Stimulated activated CD8-positive, alpha-beta memory T cell treated with anti-CD3 and anti-CD28 coated beads, Interleukin-12 subunit alpha, Interleukin-12 subunit beta, amount 100 ng/mL, for 24 hours (primary cell): ENCODE data around the gene DCBLD1.

Source experiments
- DNase-seq: peaks from one replicate; pipeline ENCODE4 v3.0.0-alpha.2; 2020; ENCODE audit errors: extremely low read depth

Gene DCBLD1

DNA sequence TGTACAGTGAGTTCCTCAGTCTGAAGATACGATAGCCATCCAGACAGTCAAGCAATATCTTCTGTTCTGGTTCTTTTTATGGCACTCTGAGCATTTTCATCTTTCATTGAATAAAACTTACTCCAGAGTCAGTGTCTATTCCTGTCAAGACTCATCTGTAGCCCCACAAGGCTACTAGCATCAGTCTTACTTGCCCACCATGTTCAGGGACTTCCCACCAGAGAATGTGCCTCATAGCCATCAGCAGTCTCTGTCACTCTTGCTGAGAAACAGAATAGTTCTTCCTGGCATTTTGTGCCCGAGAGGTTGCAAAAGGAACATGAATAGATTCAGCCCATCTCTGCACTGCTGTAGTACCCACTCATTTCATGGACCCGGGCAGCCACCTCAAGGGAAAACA is 12.7 kb upstream of the DCBLD1 start:
- no peak for DNase-seq

- no peak for DNase-seq
Observed at GRCh38 chr6:117472667-117473066, 9.8 kb upstream of the DCBLD1 start.

DNA sequence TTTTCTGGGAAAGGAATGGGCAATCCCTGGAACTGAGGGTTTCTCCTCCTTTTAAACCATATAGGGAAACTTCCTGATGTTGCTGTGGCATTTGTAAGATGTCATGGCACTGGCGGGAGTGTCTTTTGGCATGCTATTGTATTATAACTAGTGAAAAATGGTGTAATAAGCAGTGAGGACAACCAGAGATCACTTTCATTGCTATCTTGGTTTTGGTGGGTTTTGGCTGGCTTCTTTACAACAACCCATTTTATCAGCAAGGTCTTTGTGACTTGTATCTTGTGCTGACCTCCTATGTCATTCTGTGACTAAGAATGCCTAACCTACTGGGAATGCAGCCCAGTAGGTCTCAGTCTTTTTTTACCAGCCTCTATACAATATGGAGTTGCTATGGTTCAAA is 9.1 kb upstream of the DCBLD1 start:
- DNase-seq, result no peak

GRCh38 chr6:117477988-117478852 is 4.3 kb upstream of the DCBLD1 start:
- DNase-seq, result no peak

DNA sequence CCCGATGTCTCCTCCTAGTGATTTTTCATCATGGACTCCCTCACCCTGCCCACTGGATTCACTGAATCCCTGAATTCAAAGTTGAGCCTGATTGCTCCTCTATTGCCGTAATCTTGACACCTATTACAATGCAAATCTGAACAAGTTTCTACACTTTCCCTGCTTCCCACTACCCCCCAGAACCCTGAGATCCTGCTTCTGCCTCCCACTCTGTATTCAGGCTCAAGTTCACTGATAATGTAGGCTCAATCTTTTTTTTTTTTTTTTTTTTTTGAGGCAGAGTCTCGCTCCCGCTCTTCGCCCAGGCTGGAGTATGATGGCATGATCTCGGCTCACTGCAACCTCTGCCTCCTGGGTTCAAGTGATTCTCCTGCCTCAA is 3.6 kb upstream of the DCBLD1 start:
- no peak for DNase-seq

GRCh38 chr6:117480651-117481050 is 1.8 kb upstream of the DCBLD1 start:
- DNase-seq, result no peak

DNA sequence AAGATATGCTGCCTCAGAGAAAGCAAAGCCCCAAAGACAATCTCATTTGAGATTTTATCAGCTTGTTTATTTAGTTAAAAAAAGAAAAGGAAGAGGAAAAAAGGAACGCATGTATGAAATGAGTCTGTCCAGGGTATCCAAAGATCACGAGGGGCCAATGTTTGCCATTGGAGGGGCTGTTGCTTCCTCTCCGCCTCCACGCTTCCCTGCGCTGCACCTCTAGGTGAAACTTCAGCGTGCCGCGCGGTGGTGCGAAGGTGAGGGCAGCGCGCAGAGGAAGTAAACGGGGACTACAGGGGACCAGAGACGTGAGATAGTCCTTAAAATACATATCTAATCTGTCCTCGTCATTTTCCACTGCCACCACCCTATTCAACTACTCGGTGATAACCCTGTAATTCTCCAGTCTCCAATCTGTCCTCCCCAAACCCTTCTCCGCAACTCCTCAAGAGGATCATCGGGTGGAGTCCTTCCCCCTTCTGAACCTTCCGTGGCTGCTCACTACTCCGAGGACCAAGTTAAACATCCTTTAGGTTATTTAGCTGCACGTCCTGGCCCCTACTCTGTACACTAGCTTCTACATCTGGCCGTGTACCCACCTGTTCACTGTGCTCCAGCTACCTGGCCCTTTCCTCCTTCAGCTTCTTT is 1.1 kb upstream of the DCBLD1 start:
- DNase-seq, result no peak

DNA sequence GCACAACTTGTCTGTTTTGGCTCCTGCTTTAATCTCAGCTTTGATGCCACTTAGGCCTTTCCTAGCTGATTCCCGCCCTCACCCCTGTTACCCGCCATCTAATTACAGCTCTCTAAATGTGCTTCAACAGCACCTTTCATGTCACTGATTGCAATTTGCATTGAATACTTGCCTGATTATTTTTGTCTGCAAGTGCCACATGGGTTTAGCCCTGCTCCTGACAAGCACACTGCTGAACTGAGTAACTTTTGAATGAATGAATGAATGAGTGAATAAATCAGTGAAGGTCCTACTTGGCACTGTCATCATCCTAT is 591 bp upstream of the DCBLD1 start:
- no peak for DNase-seq

DNA sequence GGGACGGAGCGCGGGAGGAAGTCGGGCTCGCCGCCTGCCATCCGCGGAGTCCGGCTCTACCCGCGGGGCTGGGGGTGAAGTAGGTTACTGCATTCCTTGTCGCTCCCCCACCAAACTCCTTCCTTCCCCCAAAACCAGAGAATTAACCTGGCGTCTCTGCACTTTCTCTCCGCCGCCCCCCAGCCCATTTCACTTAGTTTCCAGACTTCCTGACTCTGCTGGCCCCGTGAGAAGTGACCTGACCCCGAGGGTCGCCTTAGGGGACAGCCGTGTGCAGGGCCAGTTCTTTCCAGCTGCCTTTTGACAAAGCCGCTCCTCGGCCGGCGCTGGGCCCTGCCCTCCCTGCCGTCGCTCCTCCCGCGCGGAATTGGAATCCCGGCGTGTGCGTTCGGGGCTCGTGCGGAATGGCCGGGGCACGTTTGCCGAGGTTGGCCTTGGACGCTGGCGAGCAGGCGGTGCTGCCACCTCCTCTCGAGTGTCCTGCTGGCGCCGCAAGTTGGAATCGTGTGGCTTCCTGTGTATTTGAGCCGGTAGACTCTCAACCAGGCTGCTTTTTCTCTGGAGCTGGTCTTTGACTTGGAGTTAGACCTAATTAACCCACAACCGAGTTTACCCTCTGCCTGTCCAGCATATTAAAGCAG is 650 bp downstream of the DCBLD1 start:
- DNase-seq, result no peak

GRCh38 chr6:117483645-117484016 is 1.2 kb downstream of the DCBLD1 start:
- DNase-seq, result no peak

DNA sequence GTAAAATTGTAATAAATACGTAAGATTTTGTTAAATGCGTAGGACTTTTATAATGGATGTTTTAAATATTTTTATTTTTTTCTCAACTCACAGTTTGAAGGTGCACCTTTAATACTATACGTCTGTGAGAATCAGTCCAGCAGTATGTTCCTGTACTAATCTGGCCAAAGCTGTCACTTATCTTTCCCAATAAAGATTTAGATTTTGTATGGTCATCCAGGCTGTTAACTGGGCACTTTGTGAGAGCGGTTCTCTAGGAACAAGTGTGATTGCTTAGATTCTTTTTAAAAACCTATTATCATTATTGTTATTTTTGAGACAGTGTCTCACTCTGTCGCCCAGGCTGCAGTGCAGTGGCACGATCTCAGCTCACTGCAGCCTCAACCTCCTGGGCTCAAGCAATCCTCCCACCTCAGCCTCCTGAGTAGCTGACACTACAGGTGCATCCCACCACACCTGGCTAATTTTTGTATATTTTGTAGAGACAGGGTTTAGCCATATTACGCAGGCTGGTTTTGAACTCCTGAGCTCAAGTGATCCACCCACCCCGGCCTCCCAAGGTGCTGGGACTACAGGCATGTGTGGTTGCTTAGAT is 1.7 kb downstream of the DCBLD1 start:
- no peak for DNase-seq

- no peak for DNase-seq
Observed at GRCh38 chr6:117485433-117485832, 3.0 kb downstream of the DCBLD1 start.

- no peak for DNase-seq
Observed at GRCh38 chr6:117487821-117488220, 5.3 kb downstream of the DCBLD1 start.

GRCh38 chr6:117489003-117489402 is 6.5 kb downstream of the DCBLD1 start:
- no peak for DNase-seq

GRCh38 chr6:117491916-117492315 is 9.4 kb downstream of the DCBLD1 start:
- DNase-seq, result no peak

- no peak for DNase-seq
Observed at GRCh38 chr6:117493470-117493869, 11.0 kb downstream of the DCBLD1 start.

- DNase-seq, result no peak
Observed at GRCh38 chr6:117494283-117494682, 11.8 kb downstream of the DCBLD1 start.

- no peak for DNase-seq
Observed at GRCh38 chr6:117494694-117495318, 12.3 kb downstream of the DCBLD1 start.

GRCh38 chr6:117495425-117495824 is 13.0 kb downstream of the DCBLD1 start:
- no peak for DNase-seq

GRCh38 chr6:117495869-117496268 is 13.4 kb downstream of the DCBLD1 start:
- DNase-seq, result no peak

DNA sequence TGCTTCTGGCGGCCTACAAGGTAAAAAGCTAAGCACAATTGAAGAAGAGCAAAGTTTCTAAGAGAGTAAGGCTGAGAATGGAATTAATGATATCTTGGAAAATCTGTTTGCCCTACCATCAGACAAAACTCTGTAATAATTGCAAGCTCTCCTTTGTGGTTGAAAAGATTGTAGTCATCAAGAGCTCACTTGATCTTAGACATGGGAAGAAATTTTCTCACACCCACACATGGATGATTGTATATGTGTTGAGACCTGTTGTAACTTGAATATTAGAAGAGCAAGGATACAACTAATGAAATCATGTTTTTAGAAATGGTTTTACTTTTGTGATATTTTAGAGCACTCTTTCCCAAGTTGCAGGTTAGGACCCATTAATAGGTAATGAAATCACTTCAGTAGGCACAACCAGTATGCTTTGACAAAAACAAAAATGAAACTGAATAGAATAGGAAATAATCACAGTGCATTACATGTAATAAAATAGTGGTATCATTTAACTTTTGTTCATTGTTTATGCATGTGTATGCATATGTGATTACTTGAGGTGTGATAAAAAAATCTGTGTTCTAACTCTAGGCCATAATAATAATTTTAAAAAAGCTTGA is 14.0 kb downstream of the DCBLD1 start:
- DNase-seq, result no peak

DNA sequence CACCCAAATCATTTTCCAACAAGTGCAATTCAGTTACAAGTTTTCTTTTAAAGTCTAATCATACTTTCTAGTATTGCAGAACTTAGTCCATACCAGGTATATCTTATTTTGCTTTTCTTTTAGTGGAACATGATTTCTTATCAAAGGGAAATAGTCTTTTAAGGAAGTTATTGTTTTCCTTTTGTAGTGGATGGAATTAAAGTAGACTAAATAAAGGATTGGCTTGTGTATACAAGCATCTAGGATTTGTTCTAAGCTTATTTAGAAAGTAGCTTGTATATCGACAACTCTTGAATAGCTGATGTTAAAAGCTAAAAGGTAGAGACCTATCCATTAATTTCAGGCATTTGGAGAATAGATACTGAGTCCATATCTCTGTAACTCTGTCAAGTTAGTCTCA is 14.8 kb downstream of the DCBLD1 start:
- DNase-seq, result no peak
